HFFc6 (cell line): Measurements from ENCODE around the gene ZAP70. TPM values are rescaled to one million over a fixed set of nuclear protein-coding genes. Genes with fewer than 3 reads are reported as not detected.

ENCODE experiments used
- DNase-seq: peaks from one replicate; pipeline ENCODE4 v3.0.0-alpha.2; 2018
- H3K27ac Mint-ChIP-seq: 2 replicates; pipeline ENCODE4 v1.8.0; 2020; ENCODE audit warnings: mild to moderate bottlenecking, mixed read lengths
- H3K27me3 Mint-ChIP-seq: 2 replicates; pipeline ENCODE4 v1.8.0; 2021; ENCODE audit warnings: mild to moderate bottlenecking, moderate library complexity, mixed read lengths; ENCODE audit not compliant: insufficient read depth
- H3K36me3 Mint-ChIP-seq: 2 replicates; pipeline ENCODE4 v1.8.0; 2021; ENCODE audit warnings: low read depth, mixed read lengths
- H3K4me1 Mint-ChIP-seq: 2 replicates; pipeline ENCODE4 v1.8.0; 2020; ENCODE audit warnings: low read depth, mixed read lengths
- H3K4me3 Mint-ChIP-seq: 2 replicates; pipeline ENCODE4 v1.8.0; 2020; ENCODE audit warnings: mild to moderate bottlenecking, moderate library complexity, mixed read lengths
- H3K9me3 Mint-ChIP-seq: 2 replicates; pipeline ENCODE4 v1.8.0; 2020; ENCODE audit warnings: mild to moderate bottlenecking, mixed read lengths
- total RNA-seq, 6 experiments: library from RNA; stranded (reverse); fragmentation: NEBNext Ultra II Directional; extraction: Animal tissue kit (Norgen Biotek cat#: 25700); gene quantifications; 2 replicates in 1 of 6; 3 replicates in 5 of 6; pipeline ENCODE4 v1.2.3, GENCODE V29; 2021
- TF ChIP-seq, protein P1 (sequence below): fragments of 200-600 bp; sonication (generic); IDR thresholded peaks from 2 replicates; pipeline ENCODE4 v1.5.0; 2021; ENCODE audit warnings: antibody characterized with exemption, mild to moderate bottlenecking

The ZAP70 gene
- total RNA-seq, 6 experiments from 2014 or later = not detected

DNA sequence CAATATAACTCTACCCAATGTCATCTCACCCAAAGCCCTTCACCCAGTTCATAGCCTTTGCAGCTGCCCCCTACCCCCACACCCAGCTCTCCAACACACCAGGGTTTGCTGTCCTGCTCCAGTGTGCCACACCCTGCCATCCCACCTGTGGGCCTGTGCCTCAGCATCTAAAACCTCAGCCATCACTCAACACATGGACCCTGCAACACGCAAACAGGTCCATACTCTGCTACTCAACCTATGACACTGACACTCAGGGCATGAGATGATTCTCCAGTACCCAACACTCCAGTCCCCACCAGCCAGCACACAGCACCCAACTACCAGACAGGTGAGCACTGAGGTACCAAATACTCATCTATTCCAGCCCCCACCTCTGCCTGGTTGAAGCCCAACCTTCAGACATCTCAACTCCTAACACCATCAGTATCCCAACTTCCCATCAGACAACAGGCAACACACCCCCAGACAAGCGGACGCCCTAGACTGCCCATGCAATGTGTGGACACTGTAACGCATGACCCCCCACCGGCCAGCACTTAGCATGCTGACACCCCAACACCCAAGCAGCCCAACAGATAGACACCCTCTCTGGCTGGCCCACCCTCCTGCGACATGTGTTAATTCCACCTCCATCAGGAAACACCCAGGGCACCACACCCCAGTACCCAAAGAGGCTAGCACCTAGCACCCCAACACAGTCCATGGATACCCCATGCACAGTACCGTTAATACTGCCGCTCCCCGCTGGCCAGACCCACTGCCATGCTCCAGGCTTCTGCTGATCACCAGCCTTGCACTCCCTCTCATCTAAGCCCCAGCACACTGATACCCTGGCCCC is 25.0 kb downstream of the ZAP70 start:
- Mint-ChIP-seq H3K4me3 (no peak overlapping the region), H3K9me3 (no peaks in the 10 kb centered on the region), H3K27me3 (peaks cover 14% of the 10 kb centered on the region), H3K27ac (no peak overlapping the region), H3K36me3 (peaks cover under 1% of the 10 kb centered on the region; the same call in 1 of the 2 replicates), H3K4me1 (peaks cover 21% of the 10 kb centered on the region)
- no peak for DNase-seq
- TF ChIP-seq, protein P1, sequence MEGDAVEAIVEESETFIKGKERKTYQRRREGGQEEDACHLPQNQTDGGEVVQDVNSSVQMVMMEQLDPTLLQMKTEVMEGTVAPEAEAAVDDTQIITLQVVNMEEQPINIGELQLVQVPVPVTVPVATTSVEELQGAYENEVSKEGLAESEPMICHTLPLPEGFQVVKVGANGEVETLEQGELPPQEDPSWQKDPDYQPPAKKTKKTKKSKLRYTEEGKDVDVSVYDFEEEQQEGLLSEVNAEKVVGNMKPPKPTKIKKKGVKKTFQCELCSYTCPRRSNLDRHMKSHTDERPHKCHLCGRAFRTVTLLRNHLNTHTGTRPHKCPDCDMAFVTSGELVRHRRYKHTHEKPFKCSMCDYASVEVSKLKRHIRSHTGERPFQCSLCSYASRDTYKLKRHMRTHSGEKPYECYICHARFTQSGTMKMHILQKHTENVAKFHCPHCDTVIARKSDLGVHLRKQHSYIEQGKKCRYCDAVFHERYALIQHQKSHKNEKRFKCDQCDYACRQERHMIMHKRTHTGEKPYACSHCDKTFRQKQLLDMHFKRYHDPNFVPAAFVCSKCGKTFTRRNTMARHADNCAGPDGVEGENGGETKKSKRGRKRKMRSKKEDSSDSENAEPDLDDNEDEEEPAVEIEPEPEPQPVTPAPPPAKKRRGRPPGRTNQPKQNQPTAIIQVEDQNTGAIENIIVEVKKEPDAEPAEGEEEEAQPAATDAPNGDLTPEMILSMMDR = no peak

DNA sequence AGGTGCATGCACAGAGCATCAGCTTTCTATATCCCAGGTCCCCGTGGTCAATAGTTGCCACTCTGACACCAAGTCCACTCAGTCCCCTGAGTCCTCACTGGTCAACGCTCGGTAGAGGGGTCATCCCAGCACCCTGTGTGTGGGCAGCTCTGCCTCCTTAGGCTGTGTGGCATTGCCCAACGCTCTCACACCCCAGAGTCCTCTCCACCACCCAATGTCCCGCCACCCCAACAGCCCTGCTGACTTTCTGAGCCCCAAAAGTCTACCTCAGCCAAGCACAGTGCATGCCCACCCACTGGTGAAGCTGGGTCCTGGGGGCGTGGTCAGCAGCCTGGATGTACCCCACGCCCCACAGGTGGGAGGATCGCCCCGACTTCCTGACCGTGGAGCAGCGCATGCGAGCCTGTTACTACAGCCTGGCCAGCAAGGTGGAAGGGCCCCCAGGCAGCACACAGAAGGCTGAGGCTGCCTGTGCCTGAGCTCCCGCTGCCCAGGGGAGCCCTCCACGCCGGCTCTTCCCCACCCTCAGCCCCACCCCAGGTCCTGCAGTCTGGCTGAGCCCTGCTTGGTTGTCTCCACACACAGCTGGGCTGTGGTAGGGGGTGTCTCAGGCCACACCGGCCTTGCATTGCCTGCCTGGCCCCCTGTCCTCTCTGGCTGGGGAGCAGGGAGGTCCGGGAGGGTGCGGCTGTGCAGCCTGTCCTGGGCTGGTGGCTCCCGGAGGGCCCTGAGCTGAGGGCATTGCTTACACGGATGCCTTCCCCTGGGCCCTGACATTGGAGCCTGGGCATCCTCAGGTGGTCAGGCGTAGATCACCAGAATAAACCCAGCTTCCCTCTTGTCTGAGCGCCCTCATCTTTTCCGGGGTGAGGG is 25.9 kb downstream of the ZAP70 start:
- peaks cover 14% of the 10 kb centered on the region for H3K27me3 Mint-ChIP-seq
- H3K4me1 Mint-ChIP-seq = peaks cover 21% of the 10 kb centered on the region
- TF ChIP-seq, protein P1 = no peak
- no peaks in the 10 kb centered on the region for H3K9me3 Mint-ChIP-seq
- peaks cover 9% of the 10 kb centered on the region for H3K36me3 Mint-ChIP-seq
- H3K4me3 Mint-ChIP-seq = no peak overlapping the region
- H3K27ac Mint-ChIP-seq = no peak overlapping the region
- DNase-seq = no peak

DNA sequence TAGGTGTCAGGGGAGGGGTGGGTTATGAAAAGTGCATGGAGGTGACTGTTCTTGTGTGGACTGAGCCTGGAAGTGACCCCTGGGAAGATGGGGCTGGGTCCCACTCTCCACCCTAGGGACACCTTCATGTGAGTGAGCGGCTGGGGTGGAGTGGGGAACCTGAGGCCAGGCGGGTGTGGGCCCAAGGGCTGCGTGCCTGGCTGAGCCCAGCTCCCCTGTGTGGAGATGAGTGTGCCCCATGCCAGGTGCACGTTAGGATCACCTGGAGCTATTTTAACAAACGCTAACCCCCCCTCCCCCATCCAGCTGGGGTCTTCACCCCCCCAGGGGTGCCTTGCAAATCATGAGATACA is 26.5 kb downstream of the ZAP70 start:
- Mint-ChIP-seq H3K36me3 (peaks cover 13% of the 10 kb centered on the region), H3K27me3 (peaks cover 14% of the 10 kb centered on the region), H3K4me3 (no peak overlapping the region), H3K27ac (no peak overlapping the region), H3K4me1 (peaks cover 21% of the 10 kb centered on the region), H3K9me3 (no peaks in the 10 kb centered on the region)
- TF ChIP-seq, protein P1 = no peak
- no peak for DNase-seq

GRCh38 chr2:97740590-97741182 is 27.3 kb downstream of the ZAP70 start:
- H3K4me3 Mint-ChIP-seq = no peak overlapping the region
- DNase-seq = no peak
- H3K4me1 Mint-ChIP-seq = peaks cover 21% of the 10 kb centered on the region
- H3K36me3 Mint-ChIP-seq = peaks cover 13% of the 10 kb centered on the region
- peaks cover 14% of the 10 kb centered on the region for H3K27me3 Mint-ChIP-seq
- H3K27ac Mint-ChIP-seq = no peak overlapping the region
- H3K9me3 Mint-ChIP-seq = no peaks in the 10 kb centered on the region
- TF ChIP-seq, protein P1 = peak; percentile 87

GRCh38 chr2:97741251-97741650 is 27.9 kb downstream of the ZAP70 start:
- Mint-ChIP-seq H3K4me1 (peaks cover 21% of the 10 kb centered on the region), H3K27ac (no peak overlapping the region), H3K27me3 (peaks cover 14% of the 10 kb centered on the region), H3K9me3 (no peaks in the 10 kb centered on the region), H3K4me3 (no peak overlapping the region), H3K36me3 (peaks cover 13% of the 10 kb centered on the region)
- DNase-seq = no peak
- TF ChIP-seq, protein P1 = no peak
